SK-N-SH treated with all-trans-retinoic acid at 6 μM for 48 hours (cell line): ENCODE measurements around the gene TMEM212.

Source experiments
- ATAC-seq: fragments of 200-7000 bp; cut with Tn5 transposase; 3 replicates; pipeline ENCODE4 v1.9.1; 2020; ENCODE audit warnings: mild to moderate bottlenecking, moderate library complexity
- ARNTL ChIP-seq: fragments of 450-650 bp; formaldehyde crosslinking; IDR thresholded peaks from 2 replicates; pipeline ENCODE4 v1.5.0; 2020; ENCODE audit warnings: low read depth, mild to moderate bottlenecking, moderate library complexity, borderline replicate concordance
- BACH2 ChIP-seq: fragments of 250-450 bp; sonication (Bioruptor Pico); IDR thresholded peaks from 2 replicates; pipeline ENCODE4 v1.9.0; 2021; ENCODE audit warnings: mild to moderate bottlenecking, borderline replicate concordance
- CREB5 ChIP-seq: fragments of 250-450 bp; sonication (Bioruptor Pico); IDR thresholded peaks from 2 replicates; pipeline ENCODE4 v1.5.1; 2020; ENCODE audit warnings: low read depth, mild to moderate bottlenecking, moderate library complexity
- CSDC2 ChIP-seq: fragments of 250-450 bp; sonication (Bioruptor Pico); IDR thresholded peaks from 2 replicates; pipeline ENCODE4 v1.5.0; 2020; ENCODE audit warnings: mild to moderate bottlenecking, moderate library complexity
- CSRNP3 ChIP-seq: fragments of 250-450 bp; sonication (Bioruptor Pico); IDR thresholded peaks from 2 replicates; pipeline ENCODE4 v1.5.1; 2021; ENCODE audit warnings: mild to moderate bottlenecking, moderate library complexity
- ESRRG ChIP-seq: fragments of 250-450 bp; sonication (Bioruptor Pico); IDR thresholded peaks from 2 replicates; pipeline ENCODE4 v1.6.1; 2021; ENCODE audit warnings: mild to moderate bottlenecking
- GLIS3 ChIP-seq: fragments of 250-450 bp; sonication (Bioruptor Pico); IDR thresholded peaks from 2 replicates; pipeline ENCODE4 v1.5.0; 2020; ENCODE audit warnings: mild to moderate bottlenecking, moderate library complexity
- ISL1 ChIP-seq: fragments of 250-450 bp; sonication (Bioruptor Pico); IDR thresholded peaks from 2 replicates; pipeline ENCODE4 v2.1.2; 2022; ENCODE audit warnings: mild to moderate bottlenecking, moderate library complexity
- OSR1 ChIP-seq: fragments of 250-450 bp; sonication (Bioruptor Pico); IDR thresholded peaks from 2 replicates; pipeline ENCODE4 v1.8.0; 2022; ENCODE audit warnings: moderate library complexity, mild to moderate bottlenecking, inconsistent platforms
- PATZ1 ChIP-seq: fragments of 250-450 bp; sonication (Bioruptor Pico); IDR thresholded peaks from 2 replicates; pipeline ENCODE4 v1.8.0; 2020; ENCODE audit warnings: mild to moderate bottlenecking, moderate library complexity, borderline replicate concordance
- PPARA ChIP-seq: fragments of 250-450 bp; sonication (Bioruptor Pico); IDR thresholded peaks from 2 replicates; pipeline ENCODE4 v1.5.0; 2020; ENCODE audit warnings: mild to moderate bottlenecking, borderline replicate concordance
- RARB ChIP-seq: fragments of 250-450 bp; sonication (Bioruptor Pico); IDR thresholded peaks from 2 replicates; pipeline ENCODE4 v1.8.0; 2021; ENCODE audit warnings: mild to moderate bottlenecking, moderate library complexity
- SNAI2 ChIP-seq: fragments of 250-450 bp; sonication (Bioruptor Pico); IDR thresholded peaks from 2 replicates; pipeline ENCODE4 v1.5.0; 2020; ENCODE audit warnings: mild to moderate bottlenecking, moderate library complexity
- TCF4 ChIP-seq: fragments of 250-450 bp; sonication (Bioruptor Pico); IDR thresholded peaks from 2 replicates; pipeline ENCODE4 v1.8.0; 2021; ENCODE audit warnings: mild to moderate bottlenecking, moderate library complexity, borderline replicate concordance
- TOX ChIP-seq: fragments of 250-450 bp; sonication (Bioruptor Pico); IDR thresholded peaks from 2 replicates; pipeline ENCODE4 v1.8.0; 2021; ENCODE audit warnings: mild to moderate bottlenecking, moderate library complexity, borderline replicate concordance
- TSHZ2 ChIP-seq: fragments of 250-450 bp; sonication (Bioruptor Pico); IDR thresholded peaks from 2 replicates; pipeline ENCODE4 v1.5.0; 2020; ENCODE audit warnings: mild to moderate bottlenecking, moderate library complexity
- ZNF565 ChIP-seq: fragments of 450-650 bp; formaldehyde crosslinking; conservative IDR thresholded peaks from 2 replicates; pipeline ENCODE4 v1.5.0; 2020; ENCODE audit warnings: low read depth, mild to moderate bottlenecking, moderate library complexity
- ZNF70 ChIP-seq: fragments of 450-650 bp; formaldehyde crosslinking; IDR thresholded peaks from 2 replicates; pipeline ENCODE4 v1.5.0; 2020; ENCODE audit warnings: mild to moderate bottlenecking, moderate library complexity
- ZNF8 ChIP-seq: fragments of 450-650 bp; formaldehyde crosslinking; IDR thresholded peaks from 2 replicates; pipeline ENCODE4 v1.5.0; 2020; ENCODE audit warnings: mild to moderate bottlenecking, moderate library complexity

The TMEM212 gene

GRCh38 chr3:171825222-171825828 is 17.8 kb upstream of the TMEM212 start (continued):
- TF ChIP-seq CSRNP3 (CRISPR knock-in tag) = no peak
- TF ChIP-seq ZNF565 (CRISPR knock-in tag) = no peak

- TF ChIP-seq TCF4 (CRISPR knock-in tag) (no peak), RARB (CRISPR knock-in tag) (no peak), OSR1 (no peak), PPARA (no peak)
- no peak for ATAC-seq
Measured at GRCh38 chr3:171827385-171827784, 15.8 kb upstream of the TMEM212 start.

GRCh38 chr3:171827836-171828458 is 15.2 kb upstream of the TMEM212 start:
- ATAC-seq = no peak
- TF ChIP-seq SNAI2 (CRISPR knock-in tag) = no peak
- no peak for TF ChIP-seq OSR1
- TF ChIP-seq ZNF8 (CRISPR knock-in tag) = no peak

- no peak for TF ChIP-seq ARNTL (CRISPR knock-in tag)
- peak; percentile 72 for TF ChIP-seq ISL1 (CRISPR knock-in tag)
- peak; percentile 6; the same call in 1 of the 3 replicates for ATAC-seq
Measured at GRCh38 chr3:171828902-171829770, 14.0 kb upstream of the TMEM212 start.

- peak; percentile 98 for ATAC-seq
- TF ChIP-seq CSDC2 (CRISPR knock-in tag) = 0 out of 2 replicates have a peak, but pooled peaks have one; percentile 29
- no peak for TF ChIP-seq TOX
- no peak for TF ChIP-seq PATZ1 (CRISPR knock-in tag)
Measured at GRCh38 chr3:171829841-171830517, 13.2 kb upstream of the TMEM212 start.

- ATAC-seq = no peak
- TF ChIP-seq OSR1 (no peak), ARNTL (CRISPR knock-in tag) (no peak), TCF4 (CRISPR knock-in tag) (no peak), CSRNP3 (CRISPR knock-in tag) (no peak), TSHZ2 (no peak), GLIS3 (no peak), PATZ1 (CRISPR knock-in tag) (no peak), CREB5 (CRISPR knock-in tag) (no peak), TOX (no peak), ISL1 (CRISPR knock-in tag) (no peak), BACH2 (CRISPR knock-in tag) (no peak), ESRRG (CRISPR knock-in tag) (no peak), ZNF70 (no peak), ZNF565 (CRISPR knock-in tag) (no peak)
Measured at GRCh38 chr3:171830518-171830875, 12.7 kb upstream of the TMEM212 start.
